ENCODE results near the gene LZTS3.

DNA sequence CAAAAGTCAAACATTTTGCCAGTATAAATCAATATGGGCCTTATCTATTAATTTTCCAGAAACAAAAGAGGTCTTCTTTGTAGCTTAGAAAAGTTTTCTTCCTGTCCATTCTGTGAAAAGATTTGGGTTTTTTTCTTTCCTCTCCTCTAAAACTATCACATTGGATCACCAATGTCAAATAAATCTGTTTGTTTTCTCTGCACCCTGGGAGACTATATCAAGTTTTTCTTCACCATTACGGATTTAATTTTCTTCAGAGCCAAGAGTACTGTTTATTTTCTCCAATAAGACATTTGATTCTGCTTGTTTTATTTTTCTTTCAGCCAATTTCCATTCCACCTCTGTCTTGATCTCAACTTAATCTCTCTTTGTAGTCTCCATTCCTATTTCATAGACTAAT is 1.9 kb upstream of the LZTS3 start:
- TF ChIP-seq ISL1 (CRISPR knock-in tag; IDR thresholded peaks at IDR 0.05) (no peak), ZFP30 (CRISPR knock-in tag; IDR thresholded peaks at IDR 0.05) (no peak), RARB (CRISPR knock-in tag; IDR thresholded peaks at IDR 0.05) (no peak), GLIS3 (CRISPR knock-in tag; IDR thresholded peaks at IDR 0.05) (no peak), ZNF565 (CRISPR knock-in tag; conservative IDR thresholded peaks at IDR 0.05; ENCODE audit: low read depth) (no peak), ZC3H10 (CRISPR knock-in tag; IDR thresholded peaks at IDR 0.05) (no peak)
- TF ChIP-seq, protein P1, sequence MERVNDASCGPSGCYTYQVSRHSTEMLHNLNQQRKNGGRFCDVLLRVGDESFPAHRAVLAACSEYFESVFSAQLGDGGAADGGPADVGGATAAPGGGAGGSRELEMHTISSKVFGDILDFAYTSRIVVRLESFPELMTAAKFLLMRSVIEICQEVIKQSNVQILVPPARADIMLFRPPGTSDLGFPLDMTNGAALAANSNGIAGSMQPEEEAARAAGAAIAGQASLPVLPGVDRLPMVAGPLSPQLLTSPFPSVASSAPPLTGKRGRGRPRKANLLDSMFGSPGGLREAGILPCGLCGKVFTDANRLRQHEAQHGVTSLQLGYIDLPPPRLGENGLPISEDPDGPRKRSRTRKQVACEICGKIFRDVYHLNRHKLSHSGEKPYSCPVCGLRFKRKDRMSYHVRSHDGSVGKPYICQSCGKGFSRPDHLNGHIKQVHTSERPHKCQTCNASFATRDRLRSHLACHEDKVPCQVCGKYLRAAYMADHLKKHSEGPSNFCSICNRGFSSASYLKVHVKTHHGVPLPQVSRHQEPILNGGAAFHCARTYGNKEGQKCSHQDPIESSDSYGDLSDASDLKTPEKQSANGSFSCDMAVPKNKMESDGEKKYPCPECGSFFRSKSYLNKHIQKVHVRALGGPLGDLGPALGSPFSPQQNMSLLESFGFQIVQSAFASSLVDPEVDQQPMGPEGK (CRISPR knock-in tag; IDR thresholded peaks at IDR 0.05; ENCODE audit: borderline replicate concordance): no peak
- TF ChIP-seq, protein P2, sequence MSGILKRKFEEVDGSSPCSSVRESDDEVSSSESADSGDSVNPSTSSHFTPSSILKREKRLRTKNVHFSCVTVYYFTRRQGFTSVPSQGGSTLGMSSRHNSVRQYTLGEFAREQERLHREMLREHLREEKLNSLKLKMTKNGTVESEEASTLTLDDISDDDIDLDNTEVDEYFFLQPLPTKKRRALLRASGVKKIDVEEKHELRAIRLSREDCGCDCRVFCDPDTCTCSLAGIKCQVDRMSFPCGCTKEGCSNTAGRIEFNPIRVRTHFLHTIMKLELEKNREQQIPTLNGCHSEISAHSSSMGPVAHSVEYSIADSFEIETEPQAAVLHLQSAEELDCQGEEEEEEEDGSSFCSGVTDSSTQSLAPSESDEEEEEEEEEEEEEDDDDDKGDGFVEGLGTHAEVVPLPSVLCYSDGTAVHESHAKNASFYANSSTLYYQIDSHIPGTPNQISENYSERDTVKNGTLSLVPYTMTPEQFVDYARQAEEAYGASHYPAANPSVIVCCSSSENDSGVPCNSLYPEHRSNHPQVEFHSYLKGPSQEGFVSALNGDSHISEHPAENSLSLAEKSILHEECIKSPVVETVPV (CRISPR knock-in tag; IDR thresholded peaks at IDR 0.05): no peak
